Tibial nerve (tissue), 4 donors: ENCODE measurements around the gene DISC1. TPM values are rescaled to one million over a fixed set of nuclear protein-coding genes. Genes with fewer than 3 reads are reported as not detected.

Source experiments
- DNase-seq, 2 donors: peaks; one replicate each; pipeline ENCODE4 v3.0.0-alpha.2; 2019; ENCODE audit warnings: low spot score in 2 of 2
- H3K27ac ChIP-seq, 4 donors: fragments of 200-600 bp; sonication (generic) in 3 of 4; one replicate each; pipeline ENCODE4 v1.5.1; 2017 to 2019; ENCODE audit warnings: mild to moderate bottlenecking in 1 of 4
- H3K27me3 ChIP-seq, 2 donors: fragments of 200-600 bp; sonication (generic) in 1 of 2; one replicate each; pipeline versions ENCODE4 v1.5.1 to v1.6.0; 2017 to 2019
- H3K36me3 ChIP-seq, 3 donors: fragments of 200-600 bp; sonication (generic); one replicate each; pipeline ENCODE4 v1.5.1; 2018 to 2019
- H3K4me1 ChIP-seq, 4 donors: fragments of 200-600 bp; sonication (generic) in 3 of 4; one replicate each; pipeline ENCODE4 v1.5.1; 2017 to 2019
- H3K4me3 ChIP-seq, 4 donors: fragments of 200-600 bp; sonication (generic) in 3 of 4; one replicate each; pipeline ENCODE4 v1.5.1; 2017 to 2019; ENCODE audit warnings: mild to moderate bottlenecking in 1 of 4, moderate library complexity in 1 of 4
- H3K9me3 ChIP-seq, 4 donors: fragments of 200-600 bp; sonication (generic) in 3 of 4; one replicate each; pipeline ENCODE4 v1.5.1; 2017 to 2019
- EP300 ChIP-seq, 2 donors: sonication (generic); formaldehyde crosslinking; IDR thresholded peaks; one replicate each; pipeline ENCODE4 v1.6.1; 2017; ENCODE audit warnings: antibody characterized with exemption in 2 of 2, mild to moderate bottlenecking in 1 of 2
- POLR2A ChIP-seq, 2 donors: fragments of 450-650 bp; IDR thresholded peaks; one replicate each; pipeline ENCODE4 v1.6.1; 2017; ENCODE audit warnings: antibody characterized with exemption in 2 of 2, mild to moderate bottlenecking in 2 of 2, moderate library complexity in 2 of 2
- WGBS, 2 donors: methylation state at CpG; one replicate each; pipeline ENCODE4 v1.1.5; 2018; 5-methylcytosine and 5-hydroxymethylcytosine counted together
- total RNA-seq, 4 donors: library from RNA; depleted of rRNA; stranded (reverse); fragments of >200 nt; gene quantifications; one replicate each; pipeline ENCODE4 v1.1.0, GENCODE V29; 2016
- TF ChIP-seq, protein P1 (sequence below), 5 experiments: fragments of 200-600 bp in 3 of 5; fragments of 450-650 bp in 2 of 5; sonication (generic) in 3 of 5; IDR thresholded peaks; one replicate each; pipeline ENCODE4 v1.5.1; 2016 to 2019; ENCODE audit warnings: antibody characterized with exemption in 5 of 5, mild to moderate bottlenecking in 3 of 5, moderate library complexity in 2 of 5

Gene DISC1
- total RNA-seq, 4 donors from 2014 or later, result 29.9 to 39.0 (median 32.7) TPM

DNA sequence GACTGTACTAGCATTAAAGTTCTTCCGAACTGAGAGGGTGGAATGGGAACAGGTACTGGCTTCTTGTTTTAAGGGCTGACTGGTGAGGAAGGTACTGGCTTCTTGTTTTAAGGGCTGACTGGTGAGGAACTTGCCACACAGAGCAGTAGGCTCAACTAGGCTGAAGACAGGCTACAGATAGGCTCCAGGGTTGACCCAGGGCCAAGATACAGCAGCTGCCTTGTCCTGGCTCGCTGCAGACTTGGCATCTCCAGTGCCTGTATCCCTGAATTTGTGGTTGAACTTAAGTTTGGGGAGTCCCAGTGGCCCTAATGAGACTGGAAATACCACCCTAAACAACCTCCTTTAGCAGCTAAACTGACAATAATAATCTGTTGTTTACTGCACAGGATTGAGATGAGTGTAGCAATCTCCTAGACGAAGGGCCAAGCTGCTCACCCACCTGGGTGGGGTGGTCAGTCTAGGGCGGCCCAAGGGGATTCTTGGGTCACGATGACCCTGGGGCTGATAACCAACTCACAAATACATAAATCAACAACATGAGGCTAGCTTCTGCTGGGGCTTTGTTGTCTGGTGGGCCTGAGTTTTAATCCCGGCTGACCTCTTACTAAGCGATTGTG is 227.1 kb downstream of the DISC1 start:
- 82 to 85% methylated on average over 7 of the region's 7 CpGs for WGBS, 2 donors

GRCh38 chr1:231855361-231855760 is 228.8 kb downstream of the DISC1 start:
- TF ChIP-seq EP300 (IDR thresholded peaks at IDR 0.05) (no peak), POLR2A (IDR thresholded peaks at IDR 0.05) (no peak)
- TF ChIP-seq, protein P1, sequence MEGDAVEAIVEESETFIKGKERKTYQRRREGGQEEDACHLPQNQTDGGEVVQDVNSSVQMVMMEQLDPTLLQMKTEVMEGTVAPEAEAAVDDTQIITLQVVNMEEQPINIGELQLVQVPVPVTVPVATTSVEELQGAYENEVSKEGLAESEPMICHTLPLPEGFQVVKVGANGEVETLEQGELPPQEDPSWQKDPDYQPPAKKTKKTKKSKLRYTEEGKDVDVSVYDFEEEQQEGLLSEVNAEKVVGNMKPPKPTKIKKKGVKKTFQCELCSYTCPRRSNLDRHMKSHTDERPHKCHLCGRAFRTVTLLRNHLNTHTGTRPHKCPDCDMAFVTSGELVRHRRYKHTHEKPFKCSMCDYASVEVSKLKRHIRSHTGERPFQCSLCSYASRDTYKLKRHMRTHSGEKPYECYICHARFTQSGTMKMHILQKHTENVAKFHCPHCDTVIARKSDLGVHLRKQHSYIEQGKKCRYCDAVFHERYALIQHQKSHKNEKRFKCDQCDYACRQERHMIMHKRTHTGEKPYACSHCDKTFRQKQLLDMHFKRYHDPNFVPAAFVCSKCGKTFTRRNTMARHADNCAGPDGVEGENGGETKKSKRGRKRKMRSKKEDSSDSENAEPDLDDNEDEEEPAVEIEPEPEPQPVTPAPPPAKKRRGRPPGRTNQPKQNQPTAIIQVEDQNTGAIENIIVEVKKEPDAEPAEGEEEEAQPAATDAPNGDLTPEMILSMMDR (IDR thresholded peaks at IDR 0.05), result no peak
- H3K4me3 ChIP-seq, result no peak overlapping the region
- no peaks in the 10 kb centered on the region for H3K27me3 ChIP-seq
- H3K27ac ChIP-seq, result no peak overlapping the region
- 64 to 83% methylated on average over 1 of the region's 1 CpG for WGBS, 2 donors
- no peak for DNase-seq
- no peaks in the 10 kb centered on the region for H3K9me3 ChIP-seq
- H3K4me1 ChIP-seq, result peaks cover 0 to 1% (median 0%) of the 10 kb centered on the region in 4 donors
- no peaks in the 10 kb centered on the region for H3K36me3 ChIP-seq

More for the DNA sequence above, 227.1 kb downstream of the DISC1 start:
- H3K9me3 ChIP-seq, result no peaks in the 10 kb centered on the region
- no peaks in the 10 kb centered on the region for H3K27me3 ChIP-seq
- no peak overlapping the region for H3K4me3 ChIP-seq
- H3K36me3 ChIP-seq, result no peaks in the 10 kb centered on the region
- H3K4me1 ChIP-seq, result no peaks in the 10 kb centered on the region
- no peak for DNase-seq
- no peak overlapping the region for H3K27ac ChIP-seq
- TF ChIP-seq, protein P1 (IDR thresholded peaks at IDR 0.05), result no peak
- TF ChIP-seq POLR2A (IDR thresholded peaks at IDR 0.05) (no peak), EP300 (IDR thresholded peaks at IDR 0.05) (no peak)

GRCh38 chr1:231855926-231856325 is 229.3 kb downstream of the DISC1 start:
- Histone ChIP-seq H3K27me3 (no peaks in the 10 kb centered on the region), H3K36me3 (no peaks in the 10 kb centered on the region), H3K4me3 (no peak overlapping the region), H3K9me3 (no peaks in the 10 kb centered on the region), H3K27ac (no peak overlapping the region), H3K4me1 (peaks cover 0 to 7% (median 0%) of the 10 kb centered on the region in 4 donors)
- TF ChIP-seq, protein P1 (IDR thresholded peaks at IDR 0.05), result no peak
- TF ChIP-seq POLR2A (IDR thresholded peaks at IDR 0.05) (no peak), EP300 (IDR thresholded peaks at IDR 0.05) (no peak)
- DNase-seq, result no peak
- WGBS, 2 donors, result 89 to 93% methylated on average over 5 of the region's 5 CpGs

DNA sequence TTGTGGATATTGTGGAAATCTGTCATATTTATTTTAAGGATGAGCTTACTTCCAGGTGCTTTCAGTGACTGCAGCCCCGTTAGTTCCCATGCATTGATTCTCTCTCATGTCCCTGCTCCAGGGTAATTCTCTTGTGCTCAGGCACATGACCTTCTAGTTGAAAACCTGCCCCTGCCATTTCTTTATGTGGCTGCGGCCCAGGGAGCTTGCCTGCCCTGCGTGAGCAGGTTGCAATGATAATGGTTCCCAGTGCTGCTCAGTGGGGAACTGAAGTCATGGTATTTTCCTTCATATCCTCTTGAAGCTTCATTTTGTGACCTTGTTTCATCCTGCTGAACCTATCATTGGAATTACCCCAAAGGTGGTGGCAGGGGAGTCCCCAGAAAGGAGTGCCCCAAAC is 229.8 kb downstream of the DISC1 start:
- TF ChIP-seq, protein P1 (IDR thresholded peaks at IDR 0.05), result no peak
- TF ChIP-seq POLR2A (IDR thresholded peaks at IDR 0.05), result no peak
- no peak for TF ChIP-seq EP300 (IDR thresholded peaks at IDR 0.05)
- DNase-seq, result no peak
- Histone ChIP-seq H3K9me3 (no peaks in the 10 kb centered on the region), H3K27me3 (no peaks in the 10 kb centered on the region), H3K36me3 (no peaks in the 10 kb centered on the region), H3K4me3 (no peak overlapping the region), H3K27ac (no peak overlapping the region), H3K4me1 (peaks cover 0 to 10% (median 0%) of the 10 kb centered on the region in 4 donors)
- WGBS, 2 donors, result 93 to 96% methylated on average over 3 of the region's 3 CpGs

GRCh38 chr1:231856894-231857293 is 230.3 kb downstream of the DISC1 start:
- Histone ChIP-seq H3K9me3 (no peaks in the 10 kb centered on the region), H3K4me1 (peaks cover 0 to 15% (median 0%) of the 10 kb centered on the region in 4 donors), H3K4me3 (no peak overlapping the region), H3K27ac (no peak overlapping the region), H3K27me3 (no peaks in the 10 kb centered on the region), H3K36me3 (no peaks in the 10 kb centered on the region)
- DNase-seq, result no peak
- TF ChIP-seq, protein P1 (IDR thresholded peaks at IDR 0.05), result no peak
- TF ChIP-seq POLR2A (IDR thresholded peaks at IDR 0.05) (no peak), EP300 (IDR thresholded peaks at IDR 0.05) (no peak)
- 97 to 100% methylated on average over 4 of the region's 4 CpGs for WGBS, 2 donors
